T-helper 17 cell (primary cell): ENCODE measurements around the gene SMURF1. TPM values are rescaled to one million over a fixed set of nuclear protein-coding genes. Genes with fewer than 3 reads are reported as not detected.

Experiments
- ATAC-seq: fragments of 150-1000 bp; cut with Tn5 transposase; 2 replicates; pipeline ENCODE4 v1.10.0; 2021; ENCODE audit warnings: mild to moderate bottlenecking, moderate library complexity
- DNase-seq, 3 donors: peaks; one replicate each; pipeline versions ENCODE4 v3.0.0 to v3.0.0-alpha.2; 2020 to 2021
- H3K9me3 ChIP-seq: one replicate; pipeline ENCODE4 v1.7.0; 2013; ENCODE audit warnings: low read length, mild to moderate bottlenecking; ENCODE audit not compliant: control insufficient read depth, poor library complexity, severe bottlenecking
- H3K27ac Mint-ChIP-seq: one replicate; pipeline ENCODE4 v1.8.0; 2022; ENCODE audit warnings: mild to moderate bottlenecking, moderate library complexity, mixed read lengths
- H3K27me3 Mint-ChIP-seq: one replicate; pipeline ENCODE4 v1.8.0; 2022; ENCODE audit warnings: mixed read lengths
- H3K36me3 Mint-ChIP-seq: one replicate; pipeline ENCODE4 v1.8.0; 2022; ENCODE audit warnings: low read depth, mixed read lengths
- H3K4me1 Mint-ChIP-seq: one replicate; pipeline ENCODE4 v1.8.0; 2022; ENCODE audit warnings: mild to moderate bottlenecking, mixed read lengths
- H3K4me3 Mint-ChIP-seq: one replicate; pipeline ENCODE4 v1.8.0; 2022; ENCODE audit warnings: mild to moderate bottlenecking, moderate library complexity, mixed read lengths
- total RNA-seq, 4 donors: library from RNA in 2 of 4; stranded (reverse) in 2 of 4; gene quantifications; one replicate each; pipeline ENCODE4 v1.2.3 and lab custom pipeline; 2022 to 2026

SMURF1 gene
- total RNA-seq, 2 donors from 2014 or later = 30.8 to 39.8 TPM

- no peaks in the 10 kb centered on the region for H3K27me3 Mint-ChIP-seq
- H3K36me3 Mint-ChIP-seq = peaks cover 5% of the 10 kb centered on the region
- no peak overlapping the region for H3K27ac Mint-ChIP-seq
- H3K4me1 Mint-ChIP-seq = peaks cover 7% of the 10 kb centered on the region
- ATAC-seq (no peak), DNase-seq (no peak)
- no peaks in the 10 kb centered on the region for H3K9me3 ChIP-seq
- H3K4me3 Mint-ChIP-seq = no peak overlapping the region
Observed at GRCh38 chr7:99012722-99013121, 131.2 kb downstream of the SMURF1 start.

- H3K4me3 Mint-ChIP-seq = no peak overlapping the region
- ATAC-seq = no peak
- no peaks in the 10 kb centered on the region for H3K9me3 ChIP-seq
- no peaks in the 10 kb centered on the region for H3K27me3 Mint-ChIP-seq
- H3K27ac Mint-ChIP-seq = no peak overlapping the region
- H3K36me3 Mint-ChIP-seq = peaks cover 5% of the 10 kb centered on the region
- DNase-seq = no peak
- H3K4me1 Mint-ChIP-seq = peaks cover 7% of the 10 kb centered on the region
Observed at GRCh38 chr7:99011706-99012404, 132.1 kb downstream of the SMURF1 start.

- ATAC-seq (no peak), DNase-seq (no peak)
- H3K27me3 Mint-ChIP-seq = no peaks in the 10 kb centered on the region
- H3K9me3 ChIP-seq = no peaks in the 10 kb centered on the region
- H3K4me3 Mint-ChIP-seq = no peak overlapping the region
- H3K27ac Mint-ChIP-seq = no peak overlapping the region
- peaks cover 5% of the 10 kb centered on the region for H3K36me3 Mint-ChIP-seq
- peaks cover 1% of the 10 kb centered on the region for H3K4me1 Mint-ChIP-seq
Observed at GRCh38 chr7:99011341-99011705, 132.6 kb downstream of the SMURF1 start.

GRCh38 chr7:99010281-99010680, 133.6 kb downstream of the SMURF1 start:
- ATAC-seq = no peak
- H3K27me3 Mint-ChIP-seq = no peaks in the 10 kb centered on the region
- peaks cover 5% of the 10 kb centered on the region for H3K36me3 Mint-ChIP-seq
- no peak overlapping the region for H3K27ac Mint-ChIP-seq
- H3K4me3 Mint-ChIP-seq = no peak overlapping the region
- H3K4me1 Mint-ChIP-seq = no peaks in the 10 kb centered on the region
- no peak for DNase-seq
- H3K9me3 ChIP-seq = no peaks in the 10 kb centered on the region

GRCh38 chr7:99008921-99009530, 134.9 kb downstream of the SMURF1 start:
- H3K9me3 ChIP-seq = no peaks in the 10 kb centered on the region
- no peak overlapping the region for H3K4me3 Mint-ChIP-seq
- peaks cover 5% of the 10 kb centered on the region for H3K36me3 Mint-ChIP-seq
- H3K4me1 Mint-ChIP-seq = no peaks in the 10 kb centered on the region
- no peaks in the 10 kb centered on the region for H3K27me3 Mint-ChIP-seq
- H3K27ac Mint-ChIP-seq = no peak overlapping the region
- DNase-seq (no peak), ATAC-seq (no peak)

- ATAC-seq = no peak
- Mint-ChIP-seq H3K27ac (no peak overlapping the region), H3K27me3 (no peaks in the 10 kb centered on the region), H3K4me3 (no peak overlapping the region), H3K36me3 (peaks cover 5% of the 10 kb centered on the region), H3K4me1 (no peaks in the 10 kb centered on the region)
- no peaks in the 10 kb centered on the region for H3K9me3 ChIP-seq
- DNase-seq = no peak
Observed at GRCh38 chr7:99008181-99008631, 135.7 kb downstream of the SMURF1 start.

GRCh38 chr7:99006739-99007424, 137.0 kb downstream of the SMURF1 start:
- Mint-ChIP-seq H3K4me1 (no peaks in the 10 kb centered on the region), H3K27me3 (no peaks in the 10 kb centered on the region), H3K27ac (no peak overlapping the region), H3K4me3 (no peak overlapping the region), H3K36me3 (peaks cover 5% of the 10 kb centered on the region)
- H3K9me3 ChIP-seq = no peaks in the 10 kb centered on the region
- ATAC-seq = no peak
- DNase-seq = no peak

GRCh38 chr7:99005776-99006175, 138.1 kb downstream of the SMURF1 start:
- DNase-seq = no peak

GRCh38 chr7:99004781-99005500, 139.0 kb downstream of the SMURF1 start:
- Mint-ChIP-seq H3K36me3 (peaks cover 8% of the 10 kb centered on the region), H3K27me3 (no peaks in the 10 kb centered on the region), H3K4me3 (no peak overlapping the region), H3K4me1 (peaks cover 3% of the 10 kb centered on the region), H3K27ac (no peak overlapping the region)
- DNase-seq (no peak), ATAC-seq (no peak)
- no peaks in the 10 kb centered on the region for H3K9me3 ChIP-seq

More at GRCh38 chr7:99005776-99006175, 138.1 kb downstream of the SMURF1 start:
- H3K4me3 Mint-ChIP-seq = no peak overlapping the region
- H3K36me3 Mint-ChIP-seq = peaks cover 8% of the 10 kb centered on the region
- H3K9me3 ChIP-seq = no peaks in the 10 kb centered on the region
- no peak for ATAC-seq
- peaks cover 1% of the 10 kb centered on the region for H3K4me1 Mint-ChIP-seq
- H3K27ac Mint-ChIP-seq = no peak overlapping the region
- no peaks in the 10 kb centered on the region for H3K27me3 Mint-ChIP-seq

- Mint-ChIP-seq H3K4me3 (no peak overlapping the region), H3K4me1 (peaks cover 3% of the 10 kb centered on the region), H3K36me3 (peaks cover 8% of the 10 kb centered on the region), H3K27ac (no peak overlapping the region), H3K27me3 (no peaks in the 10 kb centered on the region)
- ATAC-seq (no peak), DNase-seq (no peak)
- H3K9me3 ChIP-seq = no peaks in the 10 kb centered on the region
Observed at GRCh38 chr7:99004216-99004615, 139.7 kb downstream of the SMURF1 start.

GRCh38 chr7:99003419-99003818, 140.5 kb downstream of the SMURF1 start:
- H3K4me1 Mint-ChIP-seq = peaks cover 3% of the 10 kb centered on the region
- H3K27ac Mint-ChIP-seq = no peak overlapping the region
- DNase-seq (no peak), ATAC-seq (no peak)
- H3K36me3 Mint-ChIP-seq = peaks cover 10% of the 10 kb centered on the region
- H3K9me3 ChIP-seq = no peaks in the 10 kb centered on the region
- no peaks in the 10 kb centered on the region for H3K27me3 Mint-ChIP-seq
- no peak overlapping the region for H3K4me3 Mint-ChIP-seq

GRCh38 chr7:99002827-99003212, 141.1 kb downstream of the SMURF1 start:
- H3K27me3 Mint-ChIP-seq = no peaks in the 10 kb centered on the region
- ATAC-seq (no peak), DNase-seq (no peak)
- peaks cover 3% of the 10 kb centered on the region for H3K4me1 Mint-ChIP-seq
- H3K27ac Mint-ChIP-seq = no peak overlapping the region
- no peak overlapping the region for H3K4me3 Mint-ChIP-seq
- H3K9me3 ChIP-seq = no peaks in the 10 kb centered on the region
- H3K36me3 Mint-ChIP-seq = peaks cover 10% of the 10 kb centered on the region

- no peak overlapping the region for H3K27ac Mint-ChIP-seq
- no peaks in the 10 kb centered on the region for H3K27me3 Mint-ChIP-seq
- H3K9me3 ChIP-seq = no peaks in the 10 kb centered on the region
- DNase-seq (no peak), ATAC-seq (no peak)
- peaks cover 10% of the 10 kb centered on the region for H3K36me3 Mint-ChIP-seq
- peaks cover 3% of the 10 kb centered on the region for H3K4me1 Mint-ChIP-seq
- no peak overlapping the region for H3K4me3 Mint-ChIP-seq
Observed at GRCh38 chr7:99002148-99002826, 141.6 kb downstream of the SMURF1 start.
